ENCODE measurements around the gene SMPD4. TPM values are rescaled to one million over a fixed set of nuclear protein-coding genes. Genes with fewer than 3 reads are reported as not detected.
"Not testable (repeated sequence)": the region's sequence is repeated elsewhere in the genome, so short reads cannot be mapped to it uniquely, and the experiment has no call there.

The SMPD4 gene
- total and polyA plus RNA-seq, 2 of the 4 experiments (the other 2 are of a cell fraction) = 8.6 to 63.0 TPM

GRCh38 chr2:130148515-130148914, 32.9 kb downstream of the SMPD4 start:
- H4K5ac ChIP-seq (ENCODE audit: low read depth, low read length); H2BK15ac ChIP-seq (ENCODE audit: low read depth, low read length); H3K27me3 ChIP-seq (ENCODE audit: control insufficient read depth, insufficient read depth, low read length); H3K18ac ChIP-seq (ENCODE audit: low read depth, low read length); H3K27ac ChIP-seq (ENCODE audit: insufficient read depth, low read length); ATAC-seq (ENCODE audit: low read depth); H3K9me3 ChIP-seq (ENCODE audit: control insufficient read depth, insufficient read depth, low read length); H3K4ac ChIP-seq (ENCODE audit: low read depth, low read length); H2BK20ac ChIP-seq (ENCODE audit: low read depth, low read length); H2BK5ac ChIP-seq (ENCODE audit: low read depth, low read length, poor library complexity, severe bottlenecking); dilution Hi-C loops (cut with HindIII; ENCODE audit: low sequenced_read_pairs, unreplicated experiment); H3K79me1 ChIP-seq (ENCODE audit: low read depth in 1 of 2, low read length in 2 of 2); POLR2A ChIA-PET (ENCODE audit: unreplicated experiment); H3K23ac ChIP-seq (ENCODE audit: low read depth, low read length); H4K20me1 ChIP-seq (ENCODE audit: insufficient read depth, low read length); H2AK9ac ChIP-seq (replicated peaks; ENCODE audit: low read depth, low read length, poor library complexity); H2AK5ac ChIP-seq (ENCODE audit: low read depth, low read length); intact Hi-C loops (cut with micrococcal nuclease); in situ Hi-C loops (cut with MboI; ENCODE audit: low sequenced_read_pairs); H3K9ac ChIP-seq (ENCODE audit: low read depth, low read length); DNase-seq; H3K4me3 ChIP-seq (ENCODE audit: insufficient read depth, low read depth, low read length); H3K9me1 ChIP-seq (ENCODE audit: insufficient read depth, low read length); CTCF ChIA-PET; H3K4me2 ChIP-seq (ENCODE audit: low read depth, low read length); H3K56ac ChIP-seq (ENCODE audit: extremely low read depth, insufficient read depth, low read length); H3K4me1 ChIP-seq (ENCODE audit: control insufficient read depth, insufficient read depth, low read length); H2BK120ac ChIP-seq (ENCODE audit: low read depth, low read length); H2AFZ ChIP-seq (replicated peaks; ENCODE audit: low read length, poor library complexity); BruUV-seq (replicated peaks); H4K91ac ChIP-seq (ENCODE audit: insufficient read depth, low read depth, low read length); H4K8ac ChIP-seq (ENCODE audit: low read depth in 2 of 2, low read length in 2 of 2); H3K14ac ChIP-seq (replicated peaks; ENCODE audit: low read depth, low read length): not testable (repeated sequence)
- peaks cover 14% of the 10 kb centered on the region; the same call in 1 of the 2 replicates for H3K36me3 ChIP-seq (ENCODE audit: control insufficient read depth, insufficient read depth, low read length)
- WGBS, 2 experiments (ENCODE audit: extremely low coverage in 2 of 2, insufficient read length in 1 of 2) = no CpG with 5 or more reads among the region's 6 CpGs

GRCh38 chr2:130145006-130145414, 36.4 kb downstream of the SMPD4 start, which contains the start of gene CCDC74B:
CCDC74B (minus strand) TSS chr2:130145112; CDS start chr2:130144996, 116 bp downstream.
- peak within 1 kb of the TSS; percentile 58 for H2AFZ ChIP-seq (replicated peaks; ENCODE audit: low read length, poor library complexity)
- dilution Hi-C loops (cut with HindIII; ENCODE audit: low sequenced_read_pairs, unreplicated experiment); intact Hi-C loops (cut with micrococcal nuclease); H3K14ac ChIP-seq (replicated peaks; ENCODE audit: low read depth, low read length); in situ Hi-C loops (cut with MboI; ENCODE audit: low sequenced_read_pairs); H3K27ac ChIP-seq (ENCODE audit: insufficient read depth, low read length); H4K20me1 ChIP-seq (ENCODE audit: insufficient read depth, low read length); H3K79me1 ChIP-seq (ENCODE audit: low read depth in 1 of 2, low read length in 2 of 2); POLR2A ChIA-PET (ENCODE audit: unreplicated experiment); H2BK15ac ChIP-seq (ENCODE audit: low read depth, low read length); H4K91ac ChIP-seq (ENCODE audit: insufficient read depth, low read depth, low read length); H2BK20ac ChIP-seq (ENCODE audit: low read depth, low read length); H3K18ac ChIP-seq (ENCODE audit: low read depth, low read length); H2AK5ac ChIP-seq (ENCODE audit: low read depth, low read length); H2BK5ac ChIP-seq (ENCODE audit: low read depth, low read length, poor library complexity, severe bottlenecking); H2AK9ac ChIP-seq (replicated peaks; ENCODE audit: low read depth, low read length, poor library complexity); H3K9me3 ChIP-seq (ENCODE audit: control insufficient read depth, insufficient read depth, low read length); H3K23ac ChIP-seq (ENCODE audit: low read depth, low read length); H3K4me1 ChIP-seq (ENCODE audit: control insufficient read depth, insufficient read depth, low read length); BruUV-seq (replicated peaks); H3K56ac ChIP-seq (ENCODE audit: extremely low read depth, insufficient read depth, low read length); H3K27me3 ChIP-seq (ENCODE audit: control insufficient read depth, insufficient read depth, low read length); H4K5ac ChIP-seq (ENCODE audit: low read depth, low read length); H3K36me3 ChIP-seq (ENCODE audit: control insufficient read depth, insufficient read depth, low read length); H3K9me1 ChIP-seq (ENCODE audit: insufficient read depth, low read length): not testable (repeated sequence)
- H3K4me2 ChIP-seq (ENCODE audit: low read depth, low read length) = peak within 1 kb of the TSS; percentile 84
- peak within 1 kb of the TSS; percentile 40; the same call in 1 of the 2 replicates for H3K4ac ChIP-seq (ENCODE audit: low read depth, low read length)
- 0% methylated on average over 4 of the region's 30 CpGs; no CpG with 5 or more reads in 1 of the 2 experiments for WGBS, 2 experiments (ENCODE audit: extremely low coverage in 2 of 2, insufficient read length in 1 of 2)
- H2BK120ac ChIP-seq (ENCODE audit: low read depth, low read length) = peak within 1 kb of the TSS; percentile 19; the same call in 1 of the 2 replicates
- CTCF ChIA-PET = interaction anchor here (0.9 kb wide), 1 partner anchor 11 kb away, joined by 3 read pairs; no protein-coding TSS in a partner anchor
- peak within 1 kb of the TSS; percentile 77; the same call in 1 of the 2 replicates for H3K9ac ChIP-seq (ENCODE audit: low read depth, low read length)
- peak within 1 kb of the TSS; percentile 57 for H3K4me3 ChIP-seq (ENCODE audit: insufficient read depth, low read depth, low read length)
- peak; percentile 91 for ATAC-seq (ENCODE audit: low read depth)
- peak within 1 kb of the TSS; percentile 72 to 76; a peak in 2 of 4 replicates for H4K8ac ChIP-seq (ENCODE audit: low read depth in 2 of 2, low read length in 2 of 2)
- peak; percentile 4 for DNase-seq

All from IMR-90 (cell line).